Rectal smooth muscle tissue (tissue), 1 donor: ENCODE results near the gene AUNIP.
A peak's percentile ranks its signal among the peaks of the same experiment; 100 is the strongest.

Experiments
- H3K27ac ChIP-seq: one replicate; pipeline ENCODE4 v1.7.0; 2013; ENCODE audit warnings: low read depth, low read length, inconsistent platforms
- H3K27me3 ChIP-seq: one replicate; pipeline ENCODE4 v1.7.0; 2013; ENCODE audit warnings: low read length; ENCODE audit not compliant: control insufficient read depth, insufficient read depth
- H3K36me3 ChIP-seq: one replicate; pipeline ENCODE4 v1.7.0; 2013; ENCODE audit warnings: low read length; ENCODE audit not compliant: control insufficient read depth, insufficient read depth
- H3K4me1 ChIP-seq: one replicate; pipeline ENCODE4 v1.7.0; 2013; ENCODE audit warnings: low read length; ENCODE audit not compliant: control insufficient read depth, insufficient read depth
- H3K4me3 ChIP-seq: one replicate; pipeline ENCODE4 v1.7.0; 2013; ENCODE audit warnings: low read length
- H3K9ac ChIP-seq: one replicate; pipeline ENCODE4 v1.7.0; 2013; ENCODE audit warnings: low read length

Gene AUNIP

GRCh38 chr1:25879675-25880074 lies 20.4 kb upstream of the AUNIP start:
- Histone ChIP-seq H3K4me1 (peaks cover 2% of the 10 kb centered on the region), H3K27me3 (no peaks in the 10 kb centered on the region), H3K36me3 (no peaks in the 10 kb centered on the region), H3K9ac (no peak overlapping the region), H3K4me3 (no peak overlapping the region), H3K27ac (no peak overlapping the region)

GRCh38 chr1:25878690-25879089 lies 19.4 kb upstream of the AUNIP start:
- H3K27me3 ChIP-seq = no peaks in the 10 kb centered on the region
- H3K4me3 ChIP-seq = no peak overlapping the region
- H3K9ac ChIP-seq = no peak overlapping the region
- H3K27ac ChIP-seq = no peak overlapping the region
- H3K36me3 ChIP-seq = no peaks in the 10 kb centered on the region
- H3K4me1 ChIP-seq = peaks cover 6% of the 10 kb centered on the region

DNA sequence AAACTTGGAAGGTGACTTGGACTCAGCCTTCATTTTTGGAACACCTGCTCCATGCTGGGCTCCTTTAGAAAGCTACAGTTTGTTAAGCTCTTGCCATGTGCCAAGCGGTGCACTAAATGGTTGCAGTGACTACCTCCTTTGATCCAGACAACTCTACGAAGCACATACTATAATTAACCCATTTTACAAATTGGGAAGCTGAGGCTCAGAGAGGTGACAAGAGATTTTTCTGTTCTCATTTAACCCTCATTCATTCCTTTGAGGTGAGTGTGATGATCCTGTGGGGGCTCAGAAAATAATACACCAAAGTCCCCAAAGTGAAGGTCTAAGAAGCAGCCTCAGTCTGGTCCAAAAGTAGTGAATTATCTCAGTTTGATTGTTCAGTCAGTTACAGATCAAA lies 17.9 kb upstream of the AUNIP start:
- no peak overlapping the region for H3K4me3 ChIP-seq
- H3K4me1 ChIP-seq = peaks cover 6% of the 10 kb centered on the region
- H3K27me3 ChIP-seq = no peaks in the 10 kb centered on the region
- no peaks in the 10 kb centered on the region for H3K36me3 ChIP-seq
- H3K9ac ChIP-seq = no peak overlapping the region
- H3K27ac ChIP-seq = no peak overlapping the region

DNA sequence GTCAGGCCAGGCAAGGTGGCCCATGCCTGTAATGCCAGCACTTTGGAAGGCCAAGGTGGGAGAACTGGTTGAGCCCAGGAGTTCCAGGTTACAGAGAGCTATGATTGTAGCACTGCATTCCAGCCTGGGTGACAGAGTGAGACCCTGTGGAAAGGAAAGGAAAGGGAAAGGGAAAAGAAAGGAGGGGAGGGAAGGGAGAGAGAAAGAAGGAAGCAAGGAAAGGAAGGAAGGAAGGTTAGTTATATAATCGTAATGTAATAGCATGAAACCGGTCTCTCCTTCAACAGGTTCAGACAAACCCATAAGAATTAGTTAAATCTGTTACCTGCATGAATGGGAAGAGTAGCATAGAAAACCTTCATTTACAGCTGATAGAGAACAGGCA lies 17.4 kb upstream of the AUNIP start:
- H3K9ac ChIP-seq = no peak overlapping the region
- no peaks in the 10 kb centered on the region for H3K27me3 ChIP-seq
- no peak overlapping the region for H3K27ac ChIP-seq
- H3K4me1 ChIP-seq = peaks cover 6% of the 10 kb centered on the region
- H3K36me3 ChIP-seq = no peaks in the 10 kb centered on the region
- H3K4me3 ChIP-seq = no peak overlapping the region

- no peak overlapping the region for H3K9ac ChIP-seq
- H3K27me3 ChIP-seq = no peaks in the 10 kb centered on the region
- H3K27ac ChIP-seq = peak overlapping the region; percentile 79
- peak overlapping the region; percentile 78 for H3K4me3 ChIP-seq
- peaks cover 6% of the 10 kb centered on the region for H3K4me1 ChIP-seq
- H3K36me3 ChIP-seq = no peaks in the 10 kb centered on the region
These were observed 16.8 kb upstream of the AUNIP start for GRCh38 chr1:25875856-25876692.

GRCh38 chr1:25875154-25875855 lies 16.0 kb upstream of the AUNIP start, which contains the start of gene PAQR7:
Gene PAQR7, minus strand, starts transcription at chr1:25875708. Its CDS starts 11,869 bp downstream, at chr1:25863839.
- H3K27ac ChIP-seq = peak within 1 kb of the TSS; percentile 79
- H3K27me3 ChIP-seq = no peaks in the 10 kb centered on the region
- peak within 1 kb of the TSS; percentile 78 for H3K4me3 ChIP-seq
- H3K36me3 ChIP-seq = no peaks in the 10 kb centered on the region
- H3K9ac ChIP-seq = peak within 1 kb of the TSS; percentile 57
- peaks cover 6% of the 10 kb centered on the region for H3K4me1 ChIP-seq

GRCh38 chr1:25874635-25875153 lies 15.4 kb upstream of the AUNIP start:
- peak overlapping the region; percentile 78 for H3K4me3 ChIP-seq
- peak overlapping the region; percentile 79 for H3K27ac ChIP-seq
- no peaks in the 10 kb centered on the region for H3K27me3 ChIP-seq
- peak overlapping the region; percentile 57 for H3K9ac ChIP-seq
- peaks cover 6% of the 10 kb centered on the region for H3K4me1 ChIP-seq
- H3K36me3 ChIP-seq = no peaks in the 10 kb centered on the region

DNA sequence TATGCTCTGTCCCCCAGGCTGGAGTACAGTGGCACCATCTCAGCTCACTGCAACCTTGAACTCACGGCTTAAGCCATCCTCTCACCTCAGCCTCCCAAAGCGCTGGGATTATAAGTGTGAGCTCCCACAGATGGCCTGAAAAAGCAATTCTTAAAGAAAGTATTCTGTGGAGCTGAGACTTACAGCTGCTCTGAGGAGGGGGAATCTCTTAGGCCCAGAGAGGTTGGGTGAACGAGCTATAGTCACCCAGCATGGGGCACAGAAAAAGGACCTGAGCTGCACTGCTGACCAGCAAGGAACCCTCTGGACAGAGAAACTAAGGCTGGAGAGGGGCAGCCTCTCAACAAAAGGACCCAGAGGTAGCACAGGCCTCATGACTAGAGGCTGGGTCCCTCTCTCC lies 15.0 kb upstream of the AUNIP start:
- Histone ChIP-seq H3K4me1 (peaks cover 6% of the 10 kb centered on the region), H3K9ac (no peak overlapping the region), H3K36me3 (no peaks in the 10 kb centered on the region), H3K4me3 (peak overlapping the region; percentile 78), H3K27ac (no peak overlapping the region), H3K27me3 (no peaks in the 10 kb centered on the region)

GRCh38 chr1:25873120-25873519 lies 13.9 kb upstream of the AUNIP start:
- no peak overlapping the region for H3K4me3 ChIP-seq
- no peaks in the 10 kb centered on the region for H3K36me3 ChIP-seq
- peaks cover 6% of the 10 kb centered on the region for H3K4me1 ChIP-seq
- H3K27me3 ChIP-seq = no peaks in the 10 kb centered on the region
- H3K9ac ChIP-seq = no peak overlapping the region
- no peak overlapping the region for H3K27ac ChIP-seq

- no peak overlapping the region for H3K4me3 ChIP-seq
- no peak overlapping the region for H3K27ac ChIP-seq
- H3K4me1 ChIP-seq = peaks cover 6% of the 10 kb centered on the region
- no peaks in the 10 kb centered on the region for H3K27me3 ChIP-seq
- no peaks in the 10 kb centered on the region for H3K36me3 ChIP-seq
- H3K9ac ChIP-seq = no peak overlapping the region
These were observed 13.5 kb upstream of the AUNIP start for GRCh38 chr1:25872713-25873112.

- H3K27me3 ChIP-seq = no peaks in the 10 kb centered on the region
- no peaks in the 10 kb centered on the region for H3K36me3 ChIP-seq
- no peak overlapping the region for H3K27ac ChIP-seq
- no peak overlapping the region for H3K9ac ChIP-seq
- no peak overlapping the region for H3K4me3 ChIP-seq
- peaks cover 6% of the 10 kb centered on the region for H3K4me1 ChIP-seq
These were observed 12.6 kb upstream of the AUNIP start for GRCh38 chr1:25871704-25872494.

DNA sequence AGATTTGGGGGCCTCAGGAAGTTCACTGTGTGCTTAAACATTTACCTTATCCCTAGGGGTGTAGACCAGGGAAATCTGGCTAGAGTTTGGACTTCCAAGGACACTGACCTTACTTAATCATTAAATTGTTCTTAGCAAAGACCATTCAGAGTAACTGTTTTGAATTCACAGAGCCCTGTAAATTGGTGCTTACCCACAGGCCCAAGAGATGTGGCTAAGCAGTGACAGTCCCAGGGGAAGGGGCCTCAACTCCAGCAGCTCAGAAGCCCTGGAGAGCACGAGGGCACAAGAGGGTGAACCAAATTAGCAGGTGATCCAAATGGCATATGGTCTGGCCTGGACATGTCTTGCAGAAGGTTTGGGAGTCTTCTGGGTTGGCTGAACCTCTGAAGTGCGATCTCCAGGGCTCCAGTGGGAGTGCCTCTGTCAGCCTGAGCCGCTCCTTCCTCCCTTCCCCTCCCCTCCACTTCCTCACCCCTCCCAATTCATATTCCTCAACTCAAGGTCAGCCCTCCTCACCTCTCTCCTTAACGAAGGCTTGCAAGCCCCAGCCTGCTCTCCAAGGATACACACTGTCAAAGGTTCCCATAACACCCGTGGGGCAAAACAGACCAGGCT lies 11.9 kb upstream of the AUNIP start:
- Histone ChIP-seq H3K27ac (no peak overlapping the region), H3K4me3 (no peak overlapping the region), H3K9ac (no peak overlapping the region), H3K27me3 (no peaks in the 10 kb centered on the region), H3K4me1 (peaks cover 6% of the 10 kb centered on the region), H3K36me3 (no peaks in the 10 kb centered on the region)
